Left kidney (tissue), 8 donors: ENCODE data around the gene SMIM28. TPM values are rescaled to one million over a fixed set of nuclear protein-coding genes. Genes with fewer than 3 reads are reported as not detected.
"Not testable (repeated sequence)": the region's sequence is repeated elsewhere in the genome, so short reads cannot be mapped to it uniquely, and the experiment has no call there.

ENCODE experiments used
- DNase-seq: peaks from one replicate; pipeline ENCODE4 v3.0.0-alpha.2; 2013
- long read RNA-seq, 8 donors: transcript quantifications; one replicate each; lab custom pipeline, GENCODE V29; 2026
- polyA plus RNA-seq: library from polyadenylated mRNA; unstranded; fragments of 120-200 nt; gene quantifications from one replicate; pipeline ENCODE4 v1.2.1, GENCODE V29; 2013; ENCODE audit not compliant: insufficient read length

The SMIM28 gene
- not detected for polyA plus RNA-seq
- long read RNA-seq, donor 1: 0 reads
- long read RNA-seq, donor 2: 0 reads
- long read RNA-seq, donor 3: 0 reads
- long read RNA-seq, donor 4: 0 reads
- long read RNA-seq, donor 5: 0 reads
- long read RNA-seq, donor 6: 0 reads
- long read RNA-seq, donor 7: 0 reads
- long read RNA-seq, donor 8: 0 reads

- no peak for DNase-seq
Measured at GRCh38 chr6:138377844-138378243, at the start of gene SMIM28. Gene SMIM28, plus strand, starts transcription at chr6:138377905. Its CDS starts 168 bp downstream, at chr6:138378073.

- no peak for DNase-seq
Measured at GRCh38 chr6:138328210-138328609, 49.5 kb upstream of the SMIM28 start.

- DNase-seq: no peak
Measured at GRCh38 chr6:138330763-138331162, 46.9 kb upstream of the SMIM28 start.

DNA sequence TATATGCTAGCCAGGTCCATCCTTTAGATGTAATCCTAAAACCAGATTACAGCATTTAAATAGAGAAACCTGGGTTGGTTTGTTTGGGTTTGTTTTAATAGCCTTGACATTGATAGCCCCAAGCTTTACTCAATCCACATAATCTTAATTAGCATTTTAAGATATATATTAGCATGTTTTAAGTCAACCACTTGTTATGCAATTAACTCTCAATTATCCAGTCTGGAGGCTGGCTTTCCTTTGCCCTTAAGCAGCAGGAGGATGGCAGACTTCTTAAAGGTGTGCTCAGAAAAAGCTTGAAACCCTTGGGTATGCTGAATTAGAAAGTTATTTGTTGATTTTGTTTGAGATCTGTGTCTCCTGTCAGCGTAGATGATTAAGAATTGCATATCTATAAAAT, 46.3 kb upstream of the SMIM28 start:
- no peak for DNase-seq

- no peak for DNase-seq
Measured at GRCh38 chr6:138331984-138332383, 45.7 kb upstream of the SMIM28 start.

GRCh38 chr6:138334000-138334399, 43.7 kb upstream of the SMIM28 start:
- no peak for DNase-seq

- no peak for DNase-seq
Measured at GRCh38 chr6:138334963-138335362, 42.7 kb upstream of the SMIM28 start.

GRCh38 chr6:138336221-138336620, 41.5 kb upstream of the SMIM28 start:
- DNase-seq: no peak

DNA sequence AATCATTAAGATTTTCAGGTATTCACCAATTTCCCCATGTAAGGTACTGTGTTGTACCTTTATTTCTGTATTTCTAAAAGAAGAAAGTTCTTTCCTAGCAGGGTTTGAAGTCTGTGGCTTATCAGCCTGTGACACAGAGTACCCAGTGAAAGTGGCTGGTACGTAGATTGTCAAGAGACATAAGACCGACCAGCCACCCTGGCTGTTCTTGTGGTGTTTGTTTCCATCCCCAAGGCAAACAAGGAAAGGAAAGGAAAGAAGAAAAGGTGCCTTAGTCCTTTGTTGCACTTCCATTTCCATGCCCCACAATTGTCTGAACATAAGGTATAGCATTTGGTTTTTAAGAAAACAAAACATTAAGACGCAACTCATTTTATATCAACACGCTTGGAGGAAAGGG, 40.6 kb upstream of the SMIM28 start:
- DNase-seq: no peak

- DNase-seq: no peak
Measured at GRCh38 chr6:138339024-138339423, 38.7 kb upstream of the SMIM28 start.

DNA sequence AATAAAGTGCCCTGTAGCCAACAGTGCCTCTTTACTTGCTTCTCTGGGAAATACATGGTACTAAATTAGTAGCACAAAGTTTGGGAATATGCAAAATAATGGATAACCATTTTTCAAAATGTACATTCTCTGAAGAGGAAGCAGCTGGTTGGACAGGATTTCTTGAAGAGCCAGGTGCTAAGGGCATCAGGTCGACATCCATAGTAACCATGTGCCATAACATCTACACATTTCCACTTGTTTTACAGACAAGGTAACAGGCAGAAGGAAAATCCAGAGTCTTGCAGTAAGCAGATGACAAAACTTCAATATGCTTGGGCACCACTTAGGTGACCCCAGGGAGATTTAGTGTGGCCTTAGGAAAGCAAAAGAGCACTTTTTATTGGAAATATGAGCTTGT, 36.5 kb upstream of the SMIM28 start:
- no peak for DNase-seq

- DNase-seq: no peak
Measured at GRCh38 chr6:138343112-138343511, 34.6 kb upstream of the SMIM28 start.

- no peak for DNase-seq
Measured at GRCh38 chr6:138345565-138346285, 32.0 kb upstream of the SMIM28 start.

DNA sequence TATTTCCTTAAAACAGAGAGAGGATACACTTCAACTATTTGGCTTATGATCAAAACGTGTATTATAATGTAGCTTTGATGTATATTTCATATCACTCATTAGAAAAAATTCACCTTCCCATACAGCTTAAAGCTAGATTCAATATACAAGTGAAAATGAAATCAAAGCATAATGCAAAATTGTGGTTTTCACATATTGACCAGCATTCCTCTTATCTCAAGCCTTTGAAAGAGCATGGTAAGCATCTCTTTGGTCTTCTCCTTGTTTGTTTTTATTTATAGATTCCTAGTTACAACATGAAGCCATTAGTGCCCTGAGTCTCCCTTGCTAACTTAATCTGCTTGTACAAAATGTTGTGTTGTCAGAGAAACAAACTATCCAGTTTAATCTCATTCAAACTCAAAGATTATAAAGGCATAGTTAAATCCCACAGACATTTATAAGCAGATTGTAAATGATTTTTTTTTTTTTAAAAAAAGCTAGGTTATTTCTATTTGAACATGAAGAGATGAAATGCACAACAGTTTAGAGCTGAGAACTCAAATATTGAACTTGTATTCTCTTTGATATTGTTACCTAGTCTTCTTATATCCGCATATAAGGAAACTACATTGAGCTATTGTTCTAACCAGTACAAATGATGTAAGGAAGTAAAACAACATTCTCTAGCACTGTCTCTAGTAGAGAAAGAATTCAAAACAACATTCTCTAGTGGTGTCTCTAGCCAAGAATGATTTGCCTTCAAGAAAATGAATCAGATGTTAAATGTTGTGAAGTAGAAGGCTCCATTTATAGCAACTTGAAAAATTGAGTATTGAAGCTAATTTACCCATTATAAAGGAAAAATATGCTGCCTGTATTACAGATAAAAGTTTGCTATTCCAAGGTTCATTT, 31.2 kb upstream of the SMIM28 start:
- DNase-seq: no peak

- DNase-seq: no peak
Measured at GRCh38 chr6:138347864-138348263, 29.8 kb upstream of the SMIM28 start.

- no peak for DNase-seq
Measured at GRCh38 chr6:138349891-138350290, 27.8 kb upstream of the SMIM28 start.

DNA sequence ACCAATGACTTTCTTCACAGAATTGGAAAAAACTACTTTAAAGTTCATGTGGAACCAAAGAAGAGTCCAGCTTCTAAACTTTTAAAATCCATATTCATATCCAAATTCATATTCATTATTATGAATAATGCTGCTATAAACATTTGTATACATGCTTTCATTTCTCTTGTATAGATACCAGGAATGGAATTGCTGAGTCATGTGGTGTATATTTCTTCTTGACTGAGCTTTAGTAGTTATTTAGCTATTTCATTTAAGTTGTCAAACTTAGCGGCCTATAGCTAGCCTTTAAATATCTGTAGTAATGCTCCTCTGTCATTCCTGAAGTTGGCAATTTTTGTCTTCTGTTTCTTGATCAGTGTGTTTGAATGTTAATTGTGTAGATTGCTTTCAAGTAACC, 19.8 kb upstream of the SMIM28 start:
- DNase-seq: no peak

DNA sequence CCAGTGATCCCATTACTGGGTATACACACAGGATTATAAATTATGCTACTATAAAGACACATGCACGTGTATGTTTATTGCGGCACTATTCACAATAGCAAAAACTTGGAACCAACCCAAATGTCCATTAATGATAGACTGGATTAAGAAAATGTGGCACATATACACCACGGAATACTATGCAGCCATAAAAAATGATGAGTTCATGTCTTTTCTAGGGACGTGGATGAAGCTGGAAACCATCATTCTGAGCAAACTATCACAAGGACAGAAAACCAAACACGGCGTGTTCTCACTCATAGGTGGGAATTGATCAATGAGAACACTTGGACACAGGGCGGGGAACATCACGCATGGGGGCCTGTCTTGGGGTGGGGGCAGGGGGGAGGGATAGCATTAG, 9.0 kb upstream of the SMIM28 start:
- DNase-seq: not testable (repeated sequence)

- no peak for DNase-seq
Measured at GRCh38 chr6:138370631-138371451, 6.9 kb upstream of the SMIM28 start.

GRCh38 chr6:138371452-138371711, 6.3 kb upstream of the SMIM28 start:
- no peak for DNase-seq

DNA sequence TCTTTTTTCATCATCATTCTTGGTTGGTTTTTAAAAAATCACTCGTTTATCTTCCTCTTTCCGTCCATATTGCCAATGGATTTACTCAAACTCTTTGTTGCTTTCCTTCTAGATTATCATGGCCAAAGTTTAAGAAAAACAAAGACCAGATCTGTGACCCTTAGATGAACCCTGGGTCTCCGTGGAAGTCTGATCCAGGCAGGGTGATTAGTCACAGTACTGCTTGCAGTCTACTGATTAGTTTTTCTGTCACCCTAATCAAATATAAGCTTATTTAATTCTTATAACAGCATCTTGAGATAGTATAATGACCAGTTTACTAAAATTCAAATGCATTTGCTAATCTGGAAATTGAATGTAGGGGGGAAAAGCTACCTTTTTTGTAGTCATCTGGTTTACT, 6.0 kb upstream of the SMIM28 start:
- no peak for DNase-seq

- DNase-seq: no peak
Measured at GRCh38 chr6:138372711-138373463, 4.8 kb upstream of the SMIM28 start.
